K562 (cell line): ENCODE results near the gene PHLDA3. TPM values are rescaled to one million over a fixed set of nuclear protein-coding genes. Genes with fewer than 3 reads are reported as not detected.

ENCODE experiments used
- ATAC-seq: fragments of 200-7000 bp; cut with Tn5 transposase; 3 replicates; pipeline ENCODE4 v1.9.1; 2020; ENCODE audit warnings: moderate library complexity
- BruUV-seq: library from RNA; stranded (reverse); fragments of 400-500 nt; replicated peaks from 2 replicates; lab custom pipeline; 2021; lab: Mats Ljungman, UMichigan
- CTCF ChIA-PET: fragments of 300-600 bp; formaldehyde crosslinking; extraction: SDS; loops from one replicate; lab custom pipeline; 2021; ENCODE audit warnings: low intra/inter-chr PET ratio; lab: Yijun Ruan, JAX
- POLR2A ChIA-PET: fragments of 300-600, 350-650 bp; sonication (Branson Sonifier 250); formaldehyde crosslinking; extraction: SDS; loops from one replicate; lab custom pipeline; 2021; ENCODE audit warnings: antibody characterized with exemption, inconsistent platforms; lab: Yijun Ruan, JAX
- DNase-seq, 4 experiments: peaks; one replicate each; pipeline versions ENCODE4 v3.0.0 to v3.0.0-alpha.2; 2011 to 2018; ENCODE audit warnings: low spot score in 3 of 4, mixed read lengths in 3 of 4; ENCODE audit errors: extremely low read depth in 1 of 4
- FAIRE-seq: peaks from 2 replicates; lab custom pipeline; 2011; peaks lifted over from hg19 to GRCh38; lab: Jason Lieb, UNC
- H2AFZ ChIP-seq: 2 replicates; pipeline ENCODE4 v1.6.0; 2011; ENCODE audit warnings: low read depth, low read length, control low read depth, inconsistent platforms
- H3K27ac ChIP-seq: fragments of 200-600 bp; 3 replicates; pipeline ENCODE4 v1.8.0; 2011; ENCODE audit warnings: low read depth, mild to moderate bottlenecking, control low read depth, inconsistent platforms, low read length, moderate library complexity, mixed read lengths; ENCODE audit errors: extremely low read depth
- H3K27me3 ChIP-seq, 2 experiments: fragments of 300-600 bp in 1 of 2; 2 replicates in 1 of 2; 3 replicates in 1 of 2; pipeline versions ENCODE4 v1.6.0 to v1.8.0; 2011; ENCODE audit warnings: inconsistent platforms in 2 of 2, low read length in 2 of 2, mild to moderate bottlenecking in 1 of 2, mixed read lengths in 1 of 2, moderate library complexity in 1 of 2; ENCODE audit not compliant: control insufficient read depth in 2 of 2, insufficient read depth in 2 of 2
- H3K36me3 ChIP-seq: fragments of 300-600 bp; 3 replicates; pipeline ENCODE4 v1.8.0; 2011; ENCODE audit warnings: mild to moderate bottlenecking, low read length, inconsistent platforms; ENCODE audit not compliant: control insufficient read depth, insufficient read depth
- H3K4me1 ChIP-seq, 2 experiments: fragments of 200-600 bp in 1 of 2; replicated peaks in 1 of 2; 2 replicates in 1 of 2; 3 replicates in 1 of 2; pipeline versions ENCODE4 v1.5.1 to v1.8.0; 2011; ENCODE audit warnings: inconsistent platforms in 2 of 2, low read length in 2 of 2, mild to moderate bottlenecking in 1 of 2, mixed read lengths in 1 of 2, moderate library complexity in 1 of 2; ENCODE audit not compliant: control insufficient read depth in 2 of 2, insufficient read depth in 2 of 2
- H3K4me2 ChIP-seq: 2 replicates; pipeline ENCODE4 v1.6.1; 2011; ENCODE audit warnings: low read length, control low read depth, inconsistent platforms, mixed read lengths; ENCODE audit not compliant: insufficient read depth
- H3K4me3 ChIP-seq: fragments of 200-600 bp; sonication (generic), shearing (Covaris generic); 2 replicates; pipeline ENCODE4 v1.5.1; 2016; ENCODE audit warnings: control low read depth, inconsistent platforms
- H3K79me2 ChIP-seq: fragments of 200-600 bp; 3 replicates; pipeline ENCODE4 v1.8.0; 2011; ENCODE audit warnings: low read length, inconsistent platforms; ENCODE audit not compliant: control insufficient read depth, insufficient read depth
- H3K9ac ChIP-seq, 2 experiments: 2 replicates each; pipeline versions ENCODE4 v1.6.0 to v1.6.1; 2011; ENCODE audit warnings: low read depth in 2 of 2, low read length in 2 of 2, control low read depth in 1 of 2, inconsistent platforms in 1 of 2, mild to moderate bottlenecking in 1 of 2, mixed read lengths in 1 of 2; ENCODE audit not compliant: insufficient read depth in 1 of 2
- H3K9me1 ChIP-seq: one replicate; pipeline ENCODE4 v1.6.0; 2011; ENCODE audit warnings: inconsistent platforms, mild to moderate bottlenecking, low read length, moderate library complexity; ENCODE audit not compliant: control insufficient read depth, insufficient read depth
- H3K9me3 ChIP-seq: replicated peaks from 2 replicates; pipeline ENCODE4 v1.5.1; 2011; ENCODE audit warnings: low read depth, low read length, inconsistent platforms; ENCODE audit not compliant: control insufficient read depth, insufficient read depth
- H4K20me1 ChIP-seq: replicated peaks from 2 replicates; pipeline ENCODE4 v1.6.1; 2011; ENCODE audit warnings: low read length, inconsistent platforms, mixed read lengths; ENCODE audit not compliant: control insufficient read depth, insufficient read depth
- ATF1 ChIP-seq, 2 experiments: fragments of 450-650 bp in 1 of 2; IDR thresholded peaks; 2 replicates each; pipeline ENCODE4 v1.6.1; 2016; ENCODE audit warnings: missing compliant biosample characterization in 1 of 2, missing genetic modification characterization in 1 of 2
- ATF3 ChIP-seq, 2 experiments: fragments of 450-650 bp in 1 of 2; sonication (generic) in 1 of 2; formaldehyde crosslinking in 1 of 2; IDR thresholded peaks in 1 of 2; conservative IDR thresholded peaks in 1 of 2; 2 replicates each; pipeline versions ENCODE4 v1.6.1 to v1.8.1; 2016 to 2023; ENCODE audit warnings: mild to moderate bottlenecking in 2 of 2, moderate library complexity in 2 of 2, inconsistent platforms in 1 of 2, missing genetic modification reagents in 1 of 2
- CTBP1 ChIP-seq: fragments of 450-650 bp; IDR thresholded peaks from 2 replicates; pipeline ENCODE4 v1.6.1; 2016; ENCODE audit warnings: borderline replicate concordance
- EP300 ChIP-seq: IDR thresholded peaks from 2 replicates; pipeline ENCODE4 v1.6.1; 2012; ENCODE audit warnings: low read length, improper control_type of control experiment
- JUND ChIP-seq, 2 experiments: IDR thresholded peaks; 2 replicates in 1 of 2; 3 replicates in 1 of 2; pipeline ENCODE4 v1.6.1; 2011; ENCODE audit warnings: borderline replicate concordance in 2 of 2, low read depth in 2 of 2, low read length in 2 of 2, improper control_type of control experiment in 1 of 2, missing biosample characterization in 1 of 2, missing genetic modification characterization in 1 of 2, missing genetic modification reagents in 1 of 2
- KHSRP ChIP-seq: fragments of 450-650 bp; IDR thresholded peaks from 2 replicates; pipeline ENCODE4 v1.6.1; 2017
- LCOR ChIP-seq: sonication (generic); formaldehyde crosslinking; IDR thresholded peaks from 2 replicates; pipeline ENCODE4 v1.8.0; 2022; ENCODE audit warnings: mild to moderate bottlenecking, missing genetic modification reagents
- NFRKB ChIP-seq: fragments of 450-650 bp; IDR thresholded peaks from 2 replicates; pipeline ENCODE4 v1.6.1; 2016; ENCODE audit warnings: low read depth
- SMARCA4 ChIP-seq: fragments of 450-650 bp; IDR thresholded peaks from 2 replicates; pipeline ENCODE4 v1.6.1; 2016
- ZBTB11 ChIP-seq, 3 experiments: fragments of 200-800 bp in 1 of 3; fragments of 250-450 bp in 1 of 3; fragments of 450-650 bp in 1 of 3; sonication (Bioruptor Pico) in 1 of 3; sonication (Bioruptor generic) in 1 of 3; formaldehyde crosslinking in 1 of 3; IDR thresholded peaks; 2 replicates each; pipeline versions ENCODE4 v1.6.1 to v1.8.0; 2016 to 2022; ENCODE audit warnings: mild to moderate bottlenecking in 2 of 3, missing genetic modification characterization in 2 of 3, missing compliant biosample characterization in 1 of 3, moderate library complexity in 1 of 3
- ZNF431 ChIP-seq: sonication (generic); formaldehyde crosslinking; IDR thresholded peaks from 2 replicates; pipeline ENCODE4 v1.8.0; 2022; ENCODE audit warnings: mild to moderate bottlenecking, missing genetic modification reagents
- ZNF740 ChIP-seq, 3 experiments: fragments of 200-800 bp in 1 of 3; sonication (Bioruptor generic) in 1 of 3; sonication (generic) in 1 of 3; formaldehyde crosslinking in 1 of 3; IDR thresholded peaks; 2 replicates each; pipeline versions ENCODE4 v1.6.1 to v1.8.0; 2016 to 2022; ENCODE audit warnings: mild to moderate bottlenecking in 2 of 3, missing compliant biosample characterization in 2 of 3, missing genetic modification characterization in 2 of 3, missing genetic modification reagents in 1 of 3
- WGBS: fragments of 100-300 bp; shearing (Covaris generic); methylation state at CpG from one replicate; pipeline ENCODE4 v1.1.6; 2016; ENCODE audit warnings: low coverage, mixed read lengths; ENCODE audit not compliant: insufficient coverage; ENCODE audit errors: missing lambda C conversion rate; 5-methylcytosine and 5-hydroxymethylcytosine counted together
- in situ Hi-C: fragments of 300-500 bp; cut with MboI; formaldehyde crosslinking; loops from 4 replicates; pipeline ENCODE4 v1.15.0; 2018; ENCODE audit warnings: inconsistent platforms, mixed read lengths
- intact Hi-C: fragments of 100-400 bp; cut with micrococcal nuclease; formaldehyde crosslinking; loops from 2 replicates; pipeline ENCODE4 v1.14.2; 2022
- polyA plus RNA-seq, 8 experiments: library from polyadenylated mRNA; depleted of rRNA in 4 of 8; stranded (reverse) in 5 of 8; unstranded in 3 of 8; fragments of >200 nt; fragmentation: Nextera tagmentation in 2 of 8; fragmentation: Illumina TruSeq in 1 of 8; extraction: Ambion mirVana in 2 of 8; extraction: Trizol in 1 of 8; gene quantifications; 2 replicates each; pipeline versions ENCODE4 v1.2.1 to v1.2.3, GENCODE V29; 2011 to 2014; ENCODE audit warnings: inconsistent platforms in 1 of 8, missing spikeins in 1 of 8
- total RNA-seq, 7 experiments: library from RNA; depleted of rRNA in 6 of 7; stranded (reverse); fragments of >200 nt in 6 of 7; fragmentation: Illumina TruSeq in 2 of 7; extraction: Trizol in 2 of 7; gene quantifications; 2 replicates each; pipeline versions ENCODE4 v1.2.1 to v1.2.3, GENCODE V29; 2011 to 2021; ENCODE audit warnings: low replicate concordance in 1 of 7

Gene PHLDA3
- total and polyA plus RNA-seq, 9 of the 15 experiments (the other 6 are each of a cell fraction or from before 2014, with no cell fraction given) = 0.11 to 0.27 TPM; not detected in 7

- Histone ChIP-seq H3K4me1 (peaks cover 18 to 42% of the 10 kb centered on the region in 2 experiments), H3K9me1 (no peaks in the 10 kb centered on the region), H3K36me3 (no peaks in the 10 kb centered on the region), H2AFZ (no peak overlapping the region), H4K20me1 (no peaks in the 10 kb centered on the region), H3K4me3 (no peak overlapping the region), H3K79me2 (no peaks in the 10 kb centered on the region), H3K4me2 (peak overlapping the region; percentile 2; the same call in 1 of the 2 replicates), H3K9me3 (no peaks in the 10 kb centered on the region), H3K27ac (no peak overlapping the region), H3K9ac (no peak overlapping the region), H3K27me3 (no peaks in the 10 kb centered on the region)
- in situ Hi-C loops (no loop called here), intact Hi-C loops (no loop called here)
- ChIA-PET POLR2A (interaction anchor here (1.2 to 1.6 kb wide), 3 partner anchors 17 to 34 kb away, joined by 3 to 4 read pairs (median 3); no protein-coding TSS in a partner anchor), CTCF (interaction anchor here (1.1 to 6.7 kb wide), 2 partner anchors 33 to 80 kb away, joined by 3 to 166 read pairs; no protein-coding TSS in a partner anchor)
- BruUV-seq = no TSS peak
- FAIRE-seq (peak; percentile 83), ATAC-seq (peak; percentile 69), DNase-seq (peak; percentile 69 to 80 (median 74))
- WGBS = 11% methylated on average over 1 of the region's 1 CpG
- TF ChIP-seq EP300 (peak; percentile 30; the same call in 1 of the 2 replicates), LCOR (CRISPR knock-in tag) (0 out of 2 replicates have a peak, but pooled peaks have one; percentile 50), ATF3 (IDR thresholded peaks at IDR 0.05) (peak; percentile 17; the same call in 1 of the 2 replicates), ATF3 (CRISPR knock-in tag; conservative IDR thresholded peaks at IDR 0.05) (no peak), ATF1 (CRISPR knock-in tag; IDR thresholded peaks at IDR 0.05) (no peak), ATF1 (tag; IDR thresholded peaks at IDR 0.05) (0 out of 2 replicates have a peak, but pooled peaks have one; percentile 4), ZNF740 (CRISPR knock-in tag; IDR thresholded peaks at IDR 0.05) (peak; percentile 86), ZNF740 (tag; IDR thresholded peaks at IDR 0.05) (no peak), CTBP1 (peak; percentile 63; the same call in 1 of the 2 replicates), ZNF431 (CRISPR knock-in tag) (0 out of 2 replicates have a peak, but pooled peaks have one; percentile 41), KHSRP (no peak), ZBTB11 (CRISPR knock-in tag; IDR thresholded peaks at IDR 0.05) (no peak), SMARCA4 (peak; percentile 31; the same call in 1 of the 2 replicates), JUND (IDR thresholded peaks at IDR 0.05; ENCODE audit: borderline replicate concordance, low read depth, low read length) (peak; percentile 56; the same call in 1 of the 2 replicates), JUND (tag; IDR thresholded peaks at IDR 0.05; ENCODE audit: borderline replicate concordance, low read depth, low read length) (peak; percentile 26; the same call in 1 of the 3 replicates), NFRKB (no peak)
Measured at GRCh38 chr1:201515895-201516294, 46.9 kb upstream of the PHLDA3 start.
